NCI-H82 treated with DMSO at 0.1 percent for 48 hours (cell line): ENCODE results near the gene AXIN1.

Experiments
- DNase-seq: peaks from one replicate; lab custom pipeline; 2025; ENCODE audit not compliant: unreplicated experiment; lab: John Stamatoyannopoulos, UW

Gene AXIN1

GRCh38 chr16:253833-254232, 98.7 kb downstream of the AXIN1 start:
- DNase-seq: no peak

- DNase-seq: no peak
Observed at GRCh38 chr16:252366-253337, 99.9 kb downstream of the AXIN1 start.

- no peak for DNase-seq
Observed at GRCh38 chr16:249431-249830, 103.1 kb downstream of the AXIN1 start.

GRCh38 chr16:247027-247426, 105.5 kb downstream of the AXIN1 start:
- DNase-seq: no peak

GRCh38 chr16:245105-245504, 107.4 kb downstream of the AXIN1 start:
- no peak for DNase-seq

- DNase-seq: no peak
Observed at GRCh38 chr16:243348-243747, 109.2 kb downstream of the AXIN1 start.

GRCh38 chr16:242281-242680, 110.2 kb downstream of the AXIN1 start:
- no peak for DNase-seq

- no peak for DNase-seq
Observed at GRCh38 chr16:240559-240958, 112.0 kb downstream of the AXIN1 start.

GRCh38 chr16:239948-240277, 112.6 kb downstream of the AXIN1 start:
- DNase-seq: no peak
